Measurements from ENCODE around the gene GNA15.
"Not testable (repeated sequence)": the region's sequence is repeated elsewhere in the genome, so short reads cannot be mapped to it uniquely, and the experiment has no call there.

The GNA15 gene

GRCh38 chr19:3150739-3151329 is 15.0 kb downstream of the GNA15 start:
- no peak for DNase-seq

GRCh38 chr19:3151563-3152418 is 16.0 kb downstream of the GNA15 start:
- DNase-seq = no peak

- no peak for DNase-seq
Observed at GRCh38 chr19:3152419-3152780, 16.6 kb downstream of the GNA15 start.

- no peak for DNase-seq
Observed at GRCh38 chr19:3153286-3154230, 17.7 kb downstream of the GNA15 start.

GRCh38 chr19:3154447-3154846 is 18.6 kb downstream of the GNA15 start:
- DNase-seq = not testable (repeated sequence)

- DNase-seq = peak; percentile 69
Observed at GRCh38 chr19:3154957-3155736, 19.3 kb downstream of the GNA15 start.

GRCh38 chr19:3157096-3157845 is 21.4 kb downstream of the GNA15 start:
- no peak for DNase-seq

GRCh38 chr19:3159565-3159964 is 23.7 kb downstream of the GNA15 start:
- no peak for DNase-seq

- no peak for DNase-seq
Observed at GRCh38 chr19:3160219-3160618, 24.4 kb downstream of the GNA15 start.

- no peak for DNase-seq
Observed at GRCh38 chr19:3161453-3161852, 25.6 kb downstream of the GNA15 start.

- DNase-seq = no peak
Observed at GRCh38 chr19:3162418-3163229, 26.8 kb downstream of the GNA15 start.

GRCh38 chr19:3163230-3163886 is 27.5 kb downstream of the GNA15 start:
- peak; percentile 44 for DNase-seq

- no peak for DNase-seq
Observed at GRCh38 chr19:3163943-3164342, 28.1 kb downstream of the GNA15 start.

GRCh38 chr19:3167533-3168272 is 31.9 kb downstream of the GNA15 start:
- DNase-seq = no peak

- no peak for DNase-seq
Observed at GRCh38 chr19:3171894-3172672, 36.2 kb downstream of the GNA15 start.

GRCh38 chr19:3172673-3173000 is 36.8 kb downstream of the GNA15 start:
- not testable (repeated sequence) for DNase-seq

- DNase-seq = no peak
Observed at GRCh38 chr19:3175781-3176714, 40.2 kb downstream of the GNA15 start.
